HG03439 (cell line): ENCODE measurements around the gene KATNAL1.

Experiments used
- ATAC-seq: cut with Tn5 transposase; IDR thresholded peaks from one replicate; pipeline ENCODE4 v1.9.1; 2021; ENCODE audit warnings: mild to moderate bottlenecking, moderate library complexity; ENCODE audit not compliant: unreplicated experiment

KATNAL1 gene

GRCh38 chr13:30169442-30169841, 137.9 kb downstream of the KATNAL1 start:
- no peak for ATAC-seq

GRCh38 chr13:30165796-30166195, 141.6 kb downstream of the KATNAL1 start:
- no peak for ATAC-seq

- no peak for ATAC-seq
Observed at GRCh38 chr13:30165071-30165470, 142.3 kb downstream of the KATNAL1 start.

GRCh38 chr13:30164146-30164545, 143.2 kb downstream of the KATNAL1 start:
- no peak for ATAC-seq

- ATAC-seq = no peak
Observed at GRCh38 chr13:30163441-30163840, 143.9 kb downstream of the KATNAL1 start.

GRCh38 chr13:30159446-30159839, 147.9 kb downstream of the KATNAL1 start:
- ATAC-seq = no peak

- ATAC-seq = no peak
Observed at GRCh38 chr13:30158774-30159445, 148.4 kb downstream of the KATNAL1 start.

GRCh38 chr13:30157616-30157993, 149.7 kb downstream of the KATNAL1 start:
- ATAC-seq = peak; percentile 53

- ATAC-seq = peak; percentile 25
Observed at GRCh38 chr13:30156826-30157615, 150.3 kb downstream of the KATNAL1 start.

- no peak for ATAC-seq
Observed at GRCh38 chr13:30156270-30156669, 151.1 kb downstream of the KATNAL1 start.

- no peak for ATAC-seq
Observed at GRCh38 chr13:30154931-30155330, 152.4 kb downstream of the KATNAL1 start.

GRCh38 chr13:30154531-30154930, 152.8 kb downstream of the KATNAL1 start:
- ATAC-seq = no peak

GRCh38 chr13:30153545-30154426, 153.6 kb downstream of the KATNAL1 start:
- ATAC-seq = no peak
